HepG2 (cell line): Measurements from ENCODE around the gene UBAC2.

ENCODE experiments used
- ELF4 ChIP-seq: sonication (generic); formaldehyde crosslinking; IDR thresholded peaks from 2 replicates; pipeline ENCODE4 v1.5.0; 2020; ENCODE audit warnings: missing genetic modification reagents, mild to moderate bottlenecking, moderate library complexity, borderline replicate concordance
- IKZF1 ChIP-seq: fragments of 450-650 bp; IDR thresholded peaks from 2 replicates; pipeline ENCODE4 v1.7.1; 2016
- MIER3 ChIP-seq: IDR thresholded peaks from 2 replicates; pipeline ENCODE4 v1.6.1; 2016; ENCODE audit warnings: missing compliant biosample characterization, borderline replicate concordance
- RAD21 ChIP-seq: fragments of 450-650 bp; formaldehyde crosslinking; IDR thresholded peaks from 2 replicates; pipeline ENCODE4 v1.5.0; 2020; ENCODE audit warnings: mild to moderate bottlenecking
- REST ChIP-seq, 2 experiments: IDR thresholded peaks; 2 replicates each; pipeline ENCODE4 v1.6.1; 2011 to 2012; ENCODE audit warnings: low read length in 2 of 2, borderline replicate concordance in 1 of 2, low read depth in 1 of 2, mild to moderate bottlenecking in 1 of 2, moderate library complexity in 1 of 2
- SP1 ChIP-seq, 2 experiments: fragments of 450-650 bp in 1 of 2; sonication (generic) in 1 of 2; formaldehyde crosslinking in 1 of 2; IDR thresholded peaks; 2 replicates each; pipeline versions ENCODE4 v1.4.0 to v1.6.1; 2016 to 2020; ENCODE audit warnings: missing genetic modification reagents in 1 of 2
- TCF12 ChIP-seq, 2 experiments: fragments of 450-650 bp in 1 of 2; sonication (generic) in 1 of 2; formaldehyde crosslinking in 1 of 2; IDR thresholded peaks; 2 replicates each; pipeline versions ENCODE4 v1.6.1 to v1.8.0; 2017 to 2022; ENCODE audit warnings: antibody characterized with exemption in 1 of 2, mild to moderate bottlenecking in 1 of 2, missing genetic modification reagents in 1 of 2, moderate library complexity in 1 of 2
- ZFP82 ChIP-seq: sonication (generic); formaldehyde crosslinking; IDR thresholded peaks from 2 replicates; pipeline ENCODE4 v1.5.1; 2020; ENCODE audit warnings: mild to moderate bottlenecking, missing genetic modification reagents, borderline replicate concordance
- ZNF101 ChIP-seq: sonication (generic); formaldehyde crosslinking; IDR thresholded peaks from 2 replicates; pipeline ENCODE4 v1.4.0; 2020; ENCODE audit warnings: mild to moderate bottlenecking, low read depth, missing genetic modification reagents, borderline replicate concordance
- TF ChIP-seq, protein P1 (sequence below): sonication (generic); formaldehyde crosslinking; IDR thresholded peaks from 2 replicates; pipeline ENCODE4 v1.5.0; 2020; ENCODE audit warnings: missing genetic modification reagents
- TF ChIP-seq, protein P2 (sequence below): sonication (generic); formaldehyde crosslinking; IDR thresholded peaks from 2 replicates; pipeline ENCODE4 v1.4.0; 2020; ENCODE audit warnings: missing genetic modification reagents
- TF ChIP-seq, protein P3 (sequence below): sonication (generic); formaldehyde crosslinking; IDR thresholded peaks from 2 replicates; pipeline ENCODE4 v1.4.0; 2020; ENCODE audit warnings: missing genetic modification reagents, mild to moderate bottlenecking, borderline replicate concordance

GRCh38 chr13:99360696-99361095, 160.0 kb downstream of the UBAC2 start:
- TF ChIP-seq IKZF1 (no peak), REST (IDR thresholded peaks at IDR 0.05; ENCODE audit: borderline replicate concordance in 1 of 2, low read depth in 1 of 2, low read length in 2 of 2) (no peak), SP1 (IDR thresholded peaks at IDR 0.05) (no peak), SP1 (CRISPR knock-in tag; IDR thresholded peaks at IDR 0.05) (no peak), ZFP82 (CRISPR knock-in tag) (no peak), MIER3 (CRISPR knock-in tag) (no peak), ZNF101 (no peak), RAD21 (CRISPR knock-in tag) (no peak), TCF12 (IDR thresholded peaks at IDR 0.05) (no peak), TCF12 (CRISPR knock-in tag; IDR thresholded peaks at IDR 0.05) (no peak), ELF4 (no peak)
- TF ChIP-seq, protein P1, sequence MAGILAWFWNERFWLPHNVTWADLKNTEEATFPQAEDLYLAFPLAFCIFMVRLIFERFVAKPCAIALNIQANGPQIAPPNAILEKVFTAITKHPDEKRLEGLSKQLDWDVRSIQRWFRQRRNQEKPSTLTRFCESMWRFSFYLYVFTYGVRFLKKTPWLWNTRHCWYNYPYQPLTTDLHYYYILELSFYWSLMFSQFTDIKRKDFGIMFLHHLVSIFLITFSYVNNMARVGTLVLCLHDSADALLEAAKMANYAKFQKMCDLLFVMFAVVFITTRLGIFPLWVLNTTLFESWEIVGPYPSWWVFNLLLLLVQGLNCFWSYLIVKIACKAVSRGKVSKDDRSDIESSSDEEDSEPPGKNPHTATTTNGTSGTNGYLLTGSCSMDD (CRISPR knock-in tag): no peak
- TF ChIP-seq, protein P2, sequence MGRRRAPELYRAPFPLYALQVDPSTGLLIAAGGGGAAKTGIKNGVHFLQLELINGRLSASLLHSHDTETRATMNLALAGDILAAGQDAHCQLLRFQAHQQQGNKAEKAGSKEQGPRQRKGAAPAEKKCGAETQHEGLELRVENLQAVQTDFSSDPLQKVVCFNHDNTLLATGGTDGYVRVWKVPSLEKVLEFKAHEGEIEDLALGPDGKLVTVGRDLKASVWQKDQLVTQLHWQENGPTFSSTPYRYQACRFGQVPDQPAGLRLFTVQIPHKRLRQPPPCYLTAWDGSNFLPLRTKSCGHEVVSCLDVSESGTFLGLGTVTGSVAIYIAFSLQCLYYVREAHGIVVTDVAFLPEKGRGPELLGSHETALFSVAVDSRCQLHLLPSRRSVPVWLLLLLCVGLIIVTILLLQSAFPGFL (CRISPR knock-in tag): no peak
- TF ChIP-seq, protein P3, sequence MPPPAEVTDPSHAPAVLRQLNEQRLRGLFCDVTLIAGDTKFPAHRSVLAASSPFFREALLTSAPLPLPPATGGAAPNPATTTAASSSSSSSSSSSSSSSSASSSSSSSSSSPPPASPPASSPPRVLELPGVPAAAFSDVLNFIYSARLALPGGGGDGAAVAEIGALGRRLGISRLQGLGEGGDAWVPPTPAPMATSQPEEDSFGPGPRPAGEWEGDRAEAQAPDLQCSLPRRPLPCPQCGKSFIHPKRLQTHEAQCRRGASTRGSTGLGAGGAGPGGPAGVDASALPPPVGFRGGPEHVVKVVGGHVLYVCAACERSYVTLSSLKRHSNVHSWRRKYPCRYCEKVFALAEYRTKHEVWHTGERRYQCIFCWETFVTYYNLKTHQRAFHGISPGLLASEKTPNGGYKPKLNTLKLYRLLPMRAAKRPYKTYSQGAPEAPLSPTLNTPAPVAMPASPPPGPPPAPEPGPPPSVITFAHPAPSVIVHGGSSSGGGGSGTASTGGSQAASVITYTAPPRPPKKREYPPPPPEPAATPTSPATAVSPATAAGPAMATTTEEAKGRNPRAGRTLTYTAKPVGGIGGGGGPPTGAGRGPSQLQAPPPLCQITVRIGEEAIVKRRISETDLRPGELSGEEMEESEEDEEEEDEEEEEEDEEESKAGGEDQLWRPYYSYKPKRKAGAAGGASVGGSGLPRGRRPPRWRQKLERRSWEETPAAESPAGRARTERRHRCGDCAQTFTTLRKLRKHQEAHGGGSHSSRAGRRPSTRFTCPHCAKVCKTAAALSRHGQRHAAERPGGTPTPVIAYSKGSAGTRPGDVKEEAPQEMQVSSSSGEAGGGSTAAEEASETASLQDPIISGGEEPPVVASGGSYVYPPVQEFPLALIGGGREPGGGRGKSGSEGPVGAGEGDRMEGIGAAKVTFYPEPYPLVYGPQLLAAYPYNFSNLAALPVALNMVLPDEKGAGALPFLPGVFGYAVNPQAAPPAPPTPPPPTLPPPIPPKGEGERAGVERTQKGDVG (CRISPR knock-in tag): no peak
